ENCODE results near the gene CSN3.
"Not testable (repeated sequence)": the region's sequence is repeated elsewhere in the genome, so short reads cannot be mapped to it uniquely, and the experiment has no call there.

CSN3 gene, protein sequence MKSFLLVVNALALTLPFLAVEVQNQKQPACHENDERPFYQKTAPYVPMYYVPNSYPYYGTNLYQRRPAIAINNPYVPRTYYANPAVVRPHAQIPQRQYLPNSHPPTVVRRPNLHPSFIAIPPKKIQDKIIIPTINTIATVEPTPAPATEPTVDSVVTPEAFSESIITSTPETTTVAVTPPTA

DNA sequence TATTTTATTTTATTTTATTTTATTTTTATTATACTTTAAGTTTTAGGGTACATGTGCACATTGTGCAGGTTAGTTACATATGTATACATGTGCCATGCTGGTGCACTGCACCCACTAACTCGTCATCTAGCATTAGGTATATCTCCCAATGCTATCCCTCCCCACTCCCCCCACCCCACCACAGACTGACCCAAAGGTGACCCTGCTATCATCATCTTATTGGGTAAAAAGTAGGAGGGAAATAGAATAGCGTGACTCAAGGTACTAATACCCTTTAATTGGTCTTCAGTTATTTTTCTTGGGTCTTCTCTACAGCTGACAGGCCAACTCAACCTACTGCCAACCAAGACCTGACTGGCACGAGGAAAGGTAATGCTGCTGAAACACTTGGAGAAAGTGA is at the start of gene CSN3:
CSN3 (plus strand) TSS at position 301 of the 400 bp plus-strand sequence. CDS start 2,223 bp downstream, outside the sequence.
- DNase-seq, result not testable (repeated sequence)

DNA sequence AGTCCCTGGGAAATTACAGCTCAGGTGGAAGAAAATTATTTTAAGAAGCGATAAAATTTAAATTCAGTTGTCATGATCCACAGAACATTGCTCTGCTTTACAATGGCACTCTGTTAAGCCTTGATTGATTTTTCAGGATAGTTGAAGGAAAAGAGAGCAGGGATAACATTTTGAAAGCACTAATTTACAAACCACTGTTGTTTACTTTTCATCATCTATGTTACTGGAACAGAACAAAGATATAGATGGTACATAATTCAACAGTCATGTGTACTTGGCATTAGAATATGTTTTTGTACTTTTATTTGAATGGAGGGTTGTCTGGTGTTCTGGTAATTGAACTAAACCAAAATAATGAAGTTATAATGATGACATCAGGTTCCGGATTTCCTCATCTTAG is 49.5 kb upstream of the CSN3 start:
- DNase-seq, result no peak

GRCh38 chr4:70195425-70195824 is 47.0 kb upstream of the CSN3 start, which contains the start of gene ODAM:
Gene ODAM, plus strand, starts transcription at chr4:70195725. Its CDS starts 819 bp downstream, at chr4:70196544.
- no peak for DNase-seq

GRCh38 chr4:70196857-70197256 is 45.5 kb upstream of the CSN3 start:
- no peak for DNase-seq

- DNase-seq, result no peak
These were observed 44.6 kb upstream of the CSN3 start for GRCh38 chr4:70197842-70198241.

- DNase-seq, result no peak
These were observed 38.8 kb upstream of the CSN3 start for GRCh38 chr4:70203601-70204000.

GRCh38 chr4:70212752-70213151 is 29.6 kb upstream of the CSN3 start:
- not testable (repeated sequence) for DNase-seq

- DNase-seq, result not testable (repeated sequence)
These were observed 26.3 kb upstream of the CSN3 start for GRCh38 chr4:70216109-70216508.

GRCh38 chr4:70216550-70216949 is 25.8 kb upstream of the CSN3 start:
- not testable (repeated sequence) for DNase-seq

DNA sequence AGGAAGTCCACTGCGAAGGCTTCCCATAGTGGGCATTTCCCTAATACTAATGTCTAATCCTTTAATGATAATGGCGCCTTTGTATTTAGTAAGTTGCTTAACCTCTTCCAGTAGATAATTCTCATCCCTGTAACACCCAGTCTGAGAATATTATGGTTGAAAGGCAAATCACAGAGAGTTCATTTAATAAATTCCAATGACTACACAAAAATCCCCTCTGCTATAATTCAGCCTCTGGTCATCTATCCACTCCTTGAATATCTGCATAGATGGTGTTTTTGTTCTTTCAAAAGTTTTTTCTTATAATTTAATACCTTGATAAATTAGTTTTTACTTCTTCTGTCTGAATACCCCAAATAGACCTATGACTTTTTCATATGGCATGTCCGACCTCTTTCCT is 21.0 kb upstream of the CSN3 start:
- DNase-seq, result not testable (repeated sequence)

GRCh38 chr4:70221818-70222217 is 20.6 kb upstream of the CSN3 start:
- not testable (repeated sequence) for DNase-seq

DNA sequence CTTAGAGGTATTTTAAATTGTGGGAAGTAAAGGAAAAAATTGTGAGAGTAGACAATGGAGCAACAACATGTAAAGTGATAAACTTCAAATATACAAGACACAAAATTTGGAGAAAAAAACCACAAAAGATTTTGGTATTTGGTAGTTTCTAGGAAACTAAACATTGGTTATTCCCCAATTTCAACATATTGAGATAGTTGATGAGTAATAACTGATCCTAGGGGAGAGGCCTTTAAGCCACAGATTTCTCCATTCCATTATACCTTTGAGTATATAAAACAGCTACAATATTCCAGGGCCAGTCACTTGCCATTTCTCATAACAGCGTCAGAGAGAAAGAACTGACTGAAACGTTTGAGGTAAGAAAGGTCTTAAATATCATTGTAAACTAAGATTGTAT is 16.6 kb upstream of the CSN3 start, which contains the start of gene FDCSP:
FDCSP (plus strand) TSS at position 301 of the 400 bp plus-strand sequence. CDS start 5,071 bp downstream, outside the sequence.
- DNase-seq, result no peak

- no peak for DNase-seq
These were observed 6.3 kb upstream of the CSN3 start for GRCh38 chr4:70236125-70236524.

GRCh38 chr4:70239131-70239883 is 3.1 kb upstream of the CSN3 start:
- no peak for DNase-seq

DNA sequence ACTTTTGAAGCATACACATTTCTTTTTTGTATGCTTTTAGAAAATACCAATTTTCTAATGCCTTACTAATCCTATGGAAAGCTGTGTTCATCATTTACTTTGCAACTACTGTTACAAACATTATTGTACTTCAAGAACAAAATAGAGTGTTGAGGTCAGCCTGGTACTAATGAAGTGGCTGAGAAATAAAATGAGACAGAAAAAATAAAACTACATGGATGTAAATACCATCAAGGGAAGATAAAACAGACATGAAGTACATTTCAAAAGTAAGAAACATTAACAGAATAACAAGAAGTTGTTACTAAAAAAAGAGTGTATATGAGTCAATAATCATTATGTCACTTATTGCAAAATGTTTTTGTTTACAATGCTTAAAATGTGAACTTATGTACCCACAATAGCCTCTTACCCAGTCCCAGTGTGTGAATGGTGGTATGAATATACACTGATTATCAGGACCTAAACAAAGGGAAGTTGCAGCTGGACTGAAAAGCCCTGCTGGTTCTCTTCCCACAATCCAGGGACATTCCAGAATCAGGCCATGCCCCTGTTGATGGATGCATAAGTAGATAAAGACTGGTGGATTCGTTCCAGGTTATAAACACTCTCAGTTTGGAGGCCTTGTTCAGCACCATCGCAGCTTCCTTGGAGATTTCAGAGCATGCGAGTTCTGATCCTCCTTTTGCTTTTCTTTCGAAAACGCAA is 2.4 kb upstream of the CSN3 start:
- DNase-seq, result no peak

DNA sequence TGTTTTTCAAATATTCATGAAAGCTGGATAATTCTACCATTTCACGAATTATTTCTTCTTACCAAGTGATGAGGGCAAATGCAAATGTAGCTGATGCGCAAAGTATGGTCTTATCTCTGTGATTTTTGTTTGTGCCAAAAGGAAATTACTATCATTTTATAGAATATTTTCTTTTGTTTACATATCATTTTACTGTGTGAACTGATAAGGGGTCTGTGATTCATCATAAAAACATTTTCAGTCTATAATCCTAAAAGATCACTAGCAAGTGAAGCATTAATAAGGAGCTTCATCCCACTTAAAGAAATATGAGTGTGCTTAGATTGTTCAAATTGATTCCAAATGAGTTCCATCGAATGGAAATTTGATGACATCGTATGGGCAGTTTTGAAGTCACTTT is 694 bp downstream of the CSN3 start:
- no peak for DNase-seq

DNA sequence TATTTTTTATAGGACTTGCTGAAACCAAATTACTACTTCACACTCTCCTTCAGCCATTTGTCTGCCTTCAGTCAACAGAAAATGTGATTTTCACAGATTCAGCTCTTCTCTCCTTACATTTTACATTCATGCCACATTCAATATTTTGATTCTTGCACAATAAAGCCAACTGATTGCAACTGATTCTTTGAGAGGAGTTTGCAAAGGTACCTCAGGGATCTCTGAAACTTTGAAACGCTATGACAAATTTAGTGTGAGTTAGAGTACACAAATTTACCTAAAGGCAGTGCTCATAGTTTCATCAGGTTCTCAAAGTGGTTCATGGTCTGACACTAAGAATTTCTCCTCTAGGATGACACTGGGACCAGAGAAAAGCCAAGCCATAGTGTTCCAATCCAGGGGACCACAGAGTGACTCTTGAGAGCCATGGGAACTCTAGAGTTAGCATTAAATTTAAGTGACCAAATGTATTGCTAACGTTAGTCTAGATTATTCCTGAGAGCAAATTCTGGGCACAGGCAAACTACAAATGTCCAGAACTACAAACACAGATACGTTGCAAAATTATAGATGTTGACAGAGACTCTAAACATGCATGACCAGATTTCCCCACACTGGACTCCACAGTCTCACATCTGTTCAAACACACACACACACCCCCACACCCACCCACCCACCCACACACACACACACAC is 9.0 kb downstream of the CSN3 start:
- DNase-seq, result no peak

- DNase-seq, result no peak
These were observed 9.5 kb downstream of the CSN3 start for GRCh38 chr4:70251945-70252277.

DNA sequence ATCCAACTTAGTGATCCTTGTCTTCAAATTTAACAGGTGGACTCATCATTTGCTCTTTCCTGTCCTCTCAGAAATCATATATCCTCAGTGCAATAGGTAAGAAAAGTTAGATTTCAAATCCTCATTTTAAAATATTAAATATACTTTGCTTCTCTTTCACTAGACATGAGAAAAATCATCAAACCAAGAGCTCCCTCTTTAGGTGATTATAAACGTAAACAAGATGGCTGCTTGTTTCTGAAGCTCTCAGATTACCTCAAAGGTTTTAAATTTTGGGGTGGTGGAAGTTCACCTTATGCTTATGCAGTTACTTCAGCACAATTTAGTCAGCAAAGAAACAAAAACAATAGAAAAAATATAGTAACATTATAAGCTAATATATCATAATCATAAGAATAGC is 27.3 kb downstream of the CSN3 start:
- DNase-seq, result no peak

GRCh38 chr4:70277121-70277520 is 34.7 kb downstream of the CSN3 start:
- DNase-seq, result no peak

DNA sequence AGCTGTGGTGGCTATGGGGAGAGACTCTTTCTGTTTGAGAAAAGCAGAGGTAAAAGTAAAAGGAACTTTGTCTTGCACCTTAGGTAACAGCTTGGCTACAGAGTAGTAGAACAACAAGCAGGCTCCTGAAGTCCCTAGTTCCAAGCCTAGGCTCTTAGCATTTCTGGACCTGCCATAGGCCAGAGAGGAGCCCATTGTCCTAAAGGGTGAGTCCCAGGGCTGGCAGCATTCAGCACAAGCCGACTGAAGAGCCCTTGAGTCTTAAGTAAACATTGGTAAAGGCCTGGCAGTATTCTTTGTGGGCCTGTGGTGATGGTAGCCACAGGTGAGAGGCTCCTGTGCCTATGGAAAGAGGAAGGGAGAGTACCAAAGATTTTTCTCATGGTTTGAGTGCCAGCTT is 38.2 kb downstream of the CSN3 start:
- no peak for DNase-seq

GRCh38 chr4:70288651-70289050 is 46.3 kb downstream of the CSN3 start:
- DNase-seq, result no peak

GRCh38 chr4:70291341-70291740 is 48.9 kb downstream of the CSN3 start:
- no peak for DNase-seq
